NCI-H510A treated with DMSO at 0.1 percent for 48 hours (cell line): Measurements from ENCODE around the gene GGT7.
"Not testable (repeated sequence)": the region's sequence is repeated elsewhere in the genome, so short reads cannot be mapped to it uniquely, and the experiment has no call there.

Experiments used
- DNase-seq: peaks from one replicate; lab custom pipeline; 2025; lab: John Stamatoyannopoulos, UW

GGT7 gene, protein sequence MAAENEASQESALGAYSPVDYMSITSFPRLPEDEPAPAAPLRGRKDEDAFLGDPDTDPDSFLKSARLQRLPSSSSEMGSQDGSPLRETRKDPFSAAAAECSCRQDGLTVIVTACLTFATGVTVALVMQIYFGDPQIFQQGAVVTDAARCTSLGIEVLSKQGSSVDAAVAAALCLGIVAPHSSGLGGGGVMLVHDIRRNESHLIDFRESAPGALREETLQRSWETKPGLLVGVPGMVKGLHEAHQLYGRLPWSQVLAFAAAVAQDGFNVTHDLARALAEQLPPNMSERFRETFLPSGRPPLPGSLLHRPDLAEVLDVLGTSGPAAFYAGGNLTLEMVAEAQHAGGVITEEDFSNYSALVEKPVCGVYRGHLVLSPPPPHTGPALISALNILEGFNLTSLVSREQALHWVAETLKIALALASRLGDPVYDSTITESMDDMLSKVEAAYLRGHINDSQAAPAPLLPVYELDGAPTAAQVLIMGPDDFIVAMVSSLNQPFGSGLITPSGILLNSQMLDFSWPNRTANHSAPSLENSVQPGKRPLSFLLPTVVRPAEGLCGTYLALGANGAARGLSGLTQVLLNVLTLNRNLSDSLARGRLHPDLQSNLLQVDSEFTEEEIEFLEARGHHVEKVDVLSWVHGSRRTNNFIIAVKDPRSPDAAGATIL

GRCh38 chr20:34872622-34873224 lies at the start of gene GGT7:
Gene GGT7 (minus strand): TSS chr20:34872856. CDS start chr20:34872815, 41 bp downstream.
- DNase-seq: peak; percentile 85

GRCh38 chr20:34921436-34921835 lies 48.8 kb upstream of the GGT7 start:
- DNase-seq: no peak

DNA sequence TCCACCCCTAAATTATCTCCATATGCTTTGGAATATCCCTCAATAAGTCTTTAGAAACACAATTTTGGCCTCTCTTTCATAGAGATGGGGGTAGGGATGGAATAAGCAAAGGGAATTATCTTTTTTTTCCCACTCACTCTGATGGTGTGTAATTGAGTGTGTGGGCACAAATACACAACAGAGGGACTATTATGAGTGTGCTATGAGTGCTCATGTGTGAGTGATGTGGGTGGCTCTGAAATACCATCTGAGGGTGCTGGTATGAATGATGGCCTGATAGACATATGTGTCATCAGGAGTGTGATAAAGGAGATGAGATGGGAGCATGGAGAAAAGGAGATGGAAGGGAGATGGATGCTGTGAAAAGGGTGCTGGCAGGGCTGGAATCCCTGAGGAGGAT lies 47.4 kb upstream of the GGT7 start:
- no peak for DNase-seq

GRCh38 chr20:34916774-34917354 lies 44.2 kb upstream of the GGT7 start:
- no peak for DNase-seq

DNA sequence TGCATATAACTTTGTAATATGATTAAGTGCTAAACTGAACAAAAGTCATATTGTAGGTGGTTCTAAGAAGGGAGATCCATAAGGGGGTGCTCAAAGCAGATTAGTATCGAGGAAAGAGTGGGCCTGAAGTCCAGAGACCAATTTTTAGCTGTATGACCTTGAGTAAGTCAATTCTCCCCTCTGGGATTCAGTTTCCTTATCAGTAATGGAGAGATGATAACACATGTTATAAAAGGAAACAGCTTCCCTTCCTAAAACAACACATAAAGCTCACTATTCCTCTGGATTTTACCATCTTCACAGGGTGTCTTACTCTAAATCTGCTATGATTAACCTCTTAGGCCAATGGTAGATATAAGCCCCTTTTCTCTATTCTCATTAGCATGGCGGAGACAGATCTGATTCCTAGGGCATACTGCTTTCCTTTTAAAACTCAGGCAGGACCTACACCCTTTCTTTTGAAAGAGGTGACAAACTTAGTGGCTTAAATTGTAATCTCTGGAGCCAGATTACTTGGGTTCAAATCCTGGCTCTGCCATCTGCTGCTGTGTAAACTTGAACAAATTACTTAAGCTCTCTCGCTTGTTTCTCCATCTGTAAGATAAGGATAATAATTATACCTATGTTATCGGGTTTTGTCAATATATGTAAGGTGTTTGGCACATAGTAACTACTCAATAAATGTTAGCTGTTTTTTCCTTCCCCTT lies 43.2 kb upstream of the GGT7 start:
- no peak for DNase-seq

GRCh38 chr20:34915131-34915530 lies 42.5 kb upstream of the GGT7 start:
- DNase-seq: no peak

GRCh38 chr20:34907616-34908469 lies 35.2 kb upstream of the GGT7 start:
- DNase-seq: peak; percentile 52

DNA sequence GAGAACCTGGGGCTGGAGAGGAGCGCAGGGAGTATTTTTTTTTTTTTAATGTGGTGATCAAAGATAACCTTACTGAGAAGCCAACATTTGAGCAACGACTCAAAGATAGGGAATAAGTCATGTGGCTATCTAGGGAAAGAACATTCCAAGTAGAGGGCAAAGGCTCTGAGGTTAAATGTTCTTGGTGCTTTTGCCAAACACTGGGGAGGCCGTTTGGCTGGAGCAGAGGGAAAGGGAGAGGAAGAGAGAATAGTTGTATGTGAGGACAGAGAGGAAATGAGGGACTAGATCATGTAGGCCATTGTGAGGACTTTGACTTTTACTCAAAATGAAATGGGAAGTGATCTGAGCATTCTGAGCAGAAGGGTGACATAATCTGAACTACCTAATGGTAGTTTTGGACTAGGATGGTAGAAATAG lies 31.6 kb upstream of the GGT7 start:
- no peak for DNase-seq

DNA sequence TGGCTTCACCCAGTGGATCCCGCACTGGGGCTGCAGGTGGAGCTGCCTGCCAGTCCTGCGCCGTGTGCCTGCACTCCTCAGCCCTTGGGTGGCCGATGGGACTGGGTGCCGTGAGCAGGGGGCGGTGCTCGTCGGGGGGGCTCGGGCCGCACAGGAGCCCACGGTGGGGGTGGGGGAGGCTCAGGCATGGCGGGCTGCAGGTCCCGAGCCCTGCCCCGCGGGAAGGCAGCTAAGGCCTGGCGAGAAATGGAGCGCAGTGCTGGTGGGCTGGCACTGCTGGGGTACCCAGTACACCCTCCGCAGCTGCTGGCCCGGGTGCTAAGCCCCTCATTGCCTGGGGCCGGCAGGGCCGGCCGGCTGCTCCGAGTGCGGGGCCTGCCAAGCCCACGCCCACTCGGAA lies 26.1 kb upstream of the GGT7 start:
- not testable (repeated sequence) for DNase-seq

- DNase-seq: not testable (repeated sequence)
Observed at GRCh38 chr20:34898129-34898528, 25.5 kb upstream of the GGT7 start.

- no peak for DNase-seq
Observed at GRCh38 chr20:34896086-34896621, 23.5 kb upstream of the GGT7 start.

GRCh38 chr20:34895465-34895864 lies 22.8 kb upstream of the GGT7 start:
- no peak for DNase-seq

DNA sequence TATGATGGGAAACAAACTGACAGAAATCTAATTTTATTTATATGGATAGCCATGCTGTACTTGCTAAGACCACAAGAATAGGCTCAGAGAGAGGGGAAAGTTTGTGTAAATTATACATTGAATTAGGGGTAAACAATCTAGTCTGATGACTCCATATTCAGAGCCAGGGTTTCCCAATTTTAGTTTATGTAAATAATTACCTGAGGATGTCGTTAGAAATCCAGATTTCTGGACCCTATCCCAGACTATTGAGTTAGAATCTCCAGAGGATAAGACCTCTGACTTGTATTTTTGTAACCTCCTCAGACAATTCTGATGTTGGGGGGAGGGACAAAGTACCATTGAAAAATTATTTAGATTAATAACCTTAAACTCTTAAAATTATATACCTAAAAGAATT lies 22.1 kb upstream of the GGT7 start:
- DNase-seq: no peak

GRCh38 chr20:34892671-34893070 lies 20.0 kb upstream of the GGT7 start:
- no peak for DNase-seq

DNA sequence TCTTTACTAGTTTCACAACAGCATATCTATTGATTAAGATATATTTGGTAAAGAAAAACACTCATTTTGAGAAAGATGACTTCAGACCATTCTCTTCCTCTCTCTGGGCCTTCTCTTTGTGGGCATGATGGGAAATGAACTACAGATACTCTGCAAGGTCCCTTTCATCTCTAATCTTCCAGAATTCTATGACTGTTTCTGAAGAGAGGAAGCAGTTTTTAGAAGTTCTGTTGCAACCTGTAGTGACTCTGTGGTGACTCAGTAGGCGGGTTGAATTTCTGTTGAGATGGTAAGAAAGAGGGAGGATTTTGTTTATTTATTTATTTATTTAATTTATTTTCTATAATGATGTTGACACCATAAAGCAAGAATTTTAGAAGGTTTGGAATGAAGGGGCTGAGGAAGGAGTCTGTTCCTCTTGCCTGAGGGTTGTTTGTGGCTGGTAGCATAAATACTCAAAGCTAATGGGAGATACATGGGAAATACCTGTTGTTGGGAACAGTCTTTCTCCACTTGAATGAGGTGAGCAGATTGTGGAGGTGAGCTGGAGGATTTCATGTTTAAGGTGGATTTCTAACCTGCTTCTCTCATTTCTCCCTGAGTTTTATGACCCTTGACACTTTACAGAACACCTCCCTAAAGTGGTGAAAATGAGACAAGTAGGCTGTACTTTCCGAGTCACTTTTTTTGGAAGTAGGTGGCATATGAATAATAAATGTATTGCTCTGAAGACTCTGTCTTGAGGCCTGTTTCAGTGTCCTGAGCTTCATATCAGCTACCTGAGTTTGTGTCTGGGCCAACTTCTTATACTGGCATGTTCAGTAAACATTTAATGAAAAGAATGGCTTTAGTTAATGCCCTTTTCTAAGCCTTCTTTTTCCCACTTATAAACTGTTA lies 18.8 kb upstream of the GGT7 start:
- no peak for DNase-seq

DNA sequence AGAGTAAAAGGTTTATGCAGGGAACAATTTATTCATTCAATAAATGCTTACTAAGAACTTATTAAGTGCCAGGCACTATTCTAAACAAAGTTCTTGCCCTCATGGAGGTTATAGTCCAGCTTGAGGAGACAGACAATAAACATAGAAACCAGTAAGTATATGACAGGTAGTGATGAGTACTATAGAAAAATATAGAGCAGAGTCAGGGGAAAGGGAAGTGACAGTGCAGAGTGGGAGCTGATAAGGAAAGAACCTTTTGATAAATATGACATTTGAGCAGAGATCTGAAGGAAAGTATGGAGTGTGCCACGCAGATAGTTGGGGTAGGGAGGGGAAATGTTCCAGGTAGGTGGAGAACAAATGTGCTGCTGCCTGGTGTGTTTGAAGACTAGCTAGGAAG lies 15.8 kb upstream of the GGT7 start:
- DNase-seq: no peak

DNA sequence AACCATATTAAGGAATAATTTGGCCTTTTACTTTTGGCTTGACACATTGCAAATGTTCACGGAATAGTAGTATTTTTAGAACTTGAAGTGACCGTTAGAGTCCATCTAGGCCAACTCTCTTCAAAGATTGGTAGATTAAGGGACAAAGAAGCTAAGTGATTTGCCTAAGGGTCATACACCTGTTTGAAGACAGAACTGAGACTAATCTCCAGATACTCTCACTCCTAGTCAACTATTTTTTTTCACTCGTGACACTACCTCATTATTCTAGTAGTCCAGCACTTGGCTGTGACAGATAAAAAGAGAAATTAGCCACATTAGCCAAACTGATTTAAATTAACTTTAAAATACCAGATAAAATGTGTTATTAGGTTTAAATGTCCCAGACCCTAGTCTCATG lies 14.4 kb upstream of the GGT7 start:
- DNase-seq: no peak

DNA sequence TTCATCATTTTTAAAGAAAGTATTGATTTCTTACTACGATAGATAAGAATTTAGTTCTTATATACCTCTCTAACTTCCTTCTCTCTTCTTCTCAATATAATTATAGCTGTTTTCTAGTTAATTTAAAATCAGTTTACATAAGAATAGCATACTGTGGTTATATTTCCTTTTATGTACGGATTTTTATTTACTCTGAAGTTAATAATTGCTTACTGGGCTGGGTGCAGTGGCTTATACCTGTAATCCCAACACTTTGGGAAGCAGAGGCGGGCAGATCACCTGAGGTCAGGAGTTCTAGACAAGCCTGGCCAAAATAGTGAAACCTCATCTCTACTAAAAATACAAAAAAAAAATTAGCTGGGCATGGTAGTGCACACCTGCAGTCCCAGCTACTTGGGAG lies 13.5 kb upstream of the GGT7 start:
- no peak for DNase-seq

DNA sequence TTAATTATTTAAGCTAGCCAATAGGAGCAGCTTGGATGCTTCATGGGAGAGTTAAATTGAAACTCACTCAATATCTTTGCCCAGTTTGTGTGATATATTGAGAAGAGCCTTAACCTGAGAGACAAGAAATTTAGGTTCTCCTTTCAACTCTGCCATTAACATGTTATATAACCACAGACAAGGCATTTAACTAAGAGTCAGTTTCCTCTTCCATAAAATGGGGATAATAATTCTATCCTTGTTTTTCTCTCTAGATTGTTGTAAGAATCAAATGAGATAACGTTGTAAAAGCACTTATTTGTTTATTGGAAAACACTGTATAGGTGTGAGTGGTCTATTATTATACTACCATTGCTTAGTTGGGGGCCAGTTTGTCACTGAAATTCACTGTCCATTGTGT lies 11.6 kb upstream of the GGT7 start:
- DNase-seq: no peak

- no peak for DNase-seq
Observed at GRCh38 chr20:34883809-34884208, 11.2 kb upstream of the GGT7 start.
